Measurements from ENCODE around the gene BYSL. TPM values are rescaled to one million over a fixed set of nuclear protein-coding genes. Genes with fewer than 3 reads are reported as not detected.

BYSL gene
- total RNA-seq, 2 donors from 2014 or later, result 5.3 to 11.6 TPM

DNA sequence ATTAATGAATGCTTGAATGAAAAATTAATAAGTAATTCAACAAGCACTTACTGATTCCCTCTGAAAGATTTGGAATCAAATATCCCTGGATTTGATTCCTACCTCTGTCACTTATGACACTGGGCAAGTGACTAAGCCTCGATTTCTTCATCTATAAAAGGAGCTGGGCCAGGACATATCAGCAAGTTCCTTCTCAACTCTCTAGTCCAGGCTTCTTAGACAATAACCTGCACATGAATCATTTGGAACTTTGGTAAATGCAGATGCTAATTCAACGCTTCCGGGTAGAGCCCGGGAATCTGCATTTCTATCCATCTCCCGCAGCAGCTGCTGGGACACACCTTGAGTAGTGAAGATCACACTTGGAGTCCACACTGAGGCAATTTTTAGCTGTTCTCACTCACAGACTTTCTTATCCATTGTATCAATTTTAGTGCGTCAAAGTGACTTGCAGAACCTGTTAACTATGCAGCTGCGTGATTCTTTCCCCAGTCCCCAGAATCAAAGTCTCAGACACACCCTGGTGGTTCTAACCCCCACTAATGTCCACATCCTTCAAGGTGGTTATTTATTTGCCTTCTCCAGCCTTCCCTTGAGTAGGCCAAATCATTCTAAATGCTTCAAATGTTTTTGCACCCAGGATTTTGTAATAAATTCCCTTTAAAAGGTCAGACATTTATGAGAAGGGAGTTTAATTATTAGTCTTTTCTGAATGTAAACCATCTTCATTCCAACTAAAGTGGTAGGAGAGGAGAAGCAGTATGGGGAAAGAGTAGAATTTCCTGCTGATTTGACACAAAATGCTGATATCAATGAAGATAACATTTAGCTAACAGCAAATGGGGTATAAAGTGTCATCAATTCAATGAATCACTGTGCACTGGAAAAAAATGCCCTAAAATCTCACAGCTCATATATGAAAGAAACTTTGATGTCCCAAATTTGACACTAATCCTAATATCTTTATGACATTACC is 46.3 kb downstream of the BYSL start:
- no peaks in the 10 kb centered on the region for H3K36me3 ChIP-seq
- TF ChIP-seq, protein P1, sequence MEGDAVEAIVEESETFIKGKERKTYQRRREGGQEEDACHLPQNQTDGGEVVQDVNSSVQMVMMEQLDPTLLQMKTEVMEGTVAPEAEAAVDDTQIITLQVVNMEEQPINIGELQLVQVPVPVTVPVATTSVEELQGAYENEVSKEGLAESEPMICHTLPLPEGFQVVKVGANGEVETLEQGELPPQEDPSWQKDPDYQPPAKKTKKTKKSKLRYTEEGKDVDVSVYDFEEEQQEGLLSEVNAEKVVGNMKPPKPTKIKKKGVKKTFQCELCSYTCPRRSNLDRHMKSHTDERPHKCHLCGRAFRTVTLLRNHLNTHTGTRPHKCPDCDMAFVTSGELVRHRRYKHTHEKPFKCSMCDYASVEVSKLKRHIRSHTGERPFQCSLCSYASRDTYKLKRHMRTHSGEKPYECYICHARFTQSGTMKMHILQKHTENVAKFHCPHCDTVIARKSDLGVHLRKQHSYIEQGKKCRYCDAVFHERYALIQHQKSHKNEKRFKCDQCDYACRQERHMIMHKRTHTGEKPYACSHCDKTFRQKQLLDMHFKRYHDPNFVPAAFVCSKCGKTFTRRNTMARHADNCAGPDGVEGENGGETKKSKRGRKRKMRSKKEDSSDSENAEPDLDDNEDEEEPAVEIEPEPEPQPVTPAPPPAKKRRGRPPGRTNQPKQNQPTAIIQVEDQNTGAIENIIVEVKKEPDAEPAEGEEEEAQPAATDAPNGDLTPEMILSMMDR (IDR thresholded peaks at IDR 0.05), result no peak
- H3K9me3 ChIP-seq, result no peaks in the 10 kb centered on the region
- no peak for ATAC-seq (ENCODE audit: insufficient number of reproducible peaks, low FRiP score, low read depth)
- DNase-seq (ENCODE audit: low spot score), result no peak
- no peak overlapping the region for H3K27ac ChIP-seq
- H3K4me3 ChIP-seq, result no peak overlapping the region
- no peaks in the 10 kb centered on the region for H3K27me3 ChIP-seq (replicated peaks; ENCODE audit: insufficient read depth)
- H3K4me1 ChIP-seq (ENCODE audit: control insufficient read depth in 1 of 2, low read depth in 2 of 2), result no peaks in the 10 kb centered on the region

DNA sequence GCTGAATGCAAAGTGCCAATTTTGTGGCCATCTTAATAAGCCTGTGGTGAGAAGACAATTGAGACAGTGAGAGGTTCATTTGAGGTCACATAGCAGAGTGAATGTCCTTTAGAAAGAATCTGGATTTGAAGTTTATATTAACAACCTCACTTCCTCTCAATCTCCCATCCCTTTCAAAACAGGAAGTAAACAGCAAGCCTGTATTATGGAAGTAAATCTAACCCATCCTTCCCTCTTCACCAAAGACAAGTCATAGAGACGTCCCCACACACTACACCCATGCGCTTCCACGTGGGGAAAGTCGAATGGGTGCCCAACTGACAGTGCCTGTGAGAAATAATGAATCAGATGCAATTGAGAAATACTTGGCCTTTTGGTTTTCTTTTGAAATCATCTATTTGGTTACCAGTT is 49.1 kb downstream of the BYSL start:
- H3K9me3 ChIP-seq, result no peaks in the 10 kb centered on the region
- DNase-seq (ENCODE audit: low spot score) (no peak), ATAC-seq (ENCODE audit: insufficient number of reproducible peaks, low FRiP score, low read depth) (no peak)
- no peak overlapping the region for H3K27ac ChIP-seq
- no peaks in the 10 kb centered on the region for H3K4me1 ChIP-seq (ENCODE audit: control insufficient read depth in 1 of 2, low read depth in 2 of 2)
- H3K27me3 ChIP-seq (replicated peaks; ENCODE audit: insufficient read depth), result no peaks in the 10 kb centered on the region
- no peak overlapping the region for H3K4me3 ChIP-seq
- H3K36me3 ChIP-seq, result no peaks in the 10 kb centered on the region
- TF ChIP-seq, protein P1 (IDR thresholded peaks at IDR 0.05), result no peak

DNA sequence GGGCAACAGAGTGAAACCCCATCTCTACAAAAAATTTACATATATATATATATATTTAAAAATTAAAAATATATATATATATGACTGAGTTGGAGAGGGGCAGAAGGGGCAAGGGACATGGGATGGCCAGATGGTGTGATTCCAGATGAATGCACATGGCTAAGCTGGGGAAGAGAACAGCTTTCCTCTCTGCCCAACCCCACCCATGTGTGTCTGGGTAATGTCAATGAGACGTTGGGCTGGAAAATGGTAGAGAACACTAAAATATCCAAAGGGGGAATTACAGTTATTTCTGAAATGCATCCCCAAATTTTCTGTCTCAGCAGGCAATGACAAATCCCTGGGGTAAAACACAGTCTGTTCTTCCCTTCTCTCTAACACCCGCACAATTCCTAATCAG is 51.5 kb downstream of the BYSL start:
- Histone ChIP-seq H3K27ac (no peak overlapping the region), H3K27me3 (replicated peaks; ENCODE audit: insufficient read depth) (no peaks in the 10 kb centered on the region), H3K36me3 (no peaks in the 10 kb centered on the region), H3K9me3 (no peaks in the 10 kb centered on the region), H3K4me1 (ENCODE audit: control insufficient read depth in 1 of 2, low read depth in 2 of 2) (no peaks in the 10 kb centered on the region), H3K4me3 (no peak overlapping the region)
- TF ChIP-seq, protein P1 (IDR thresholded peaks at IDR 0.05), result no peak
- ATAC-seq (ENCODE audit: insufficient number of reproducible peaks, low FRiP score, low read depth) (no peak), DNase-seq (ENCODE audit: low spot score) (no peak)

DNA sequence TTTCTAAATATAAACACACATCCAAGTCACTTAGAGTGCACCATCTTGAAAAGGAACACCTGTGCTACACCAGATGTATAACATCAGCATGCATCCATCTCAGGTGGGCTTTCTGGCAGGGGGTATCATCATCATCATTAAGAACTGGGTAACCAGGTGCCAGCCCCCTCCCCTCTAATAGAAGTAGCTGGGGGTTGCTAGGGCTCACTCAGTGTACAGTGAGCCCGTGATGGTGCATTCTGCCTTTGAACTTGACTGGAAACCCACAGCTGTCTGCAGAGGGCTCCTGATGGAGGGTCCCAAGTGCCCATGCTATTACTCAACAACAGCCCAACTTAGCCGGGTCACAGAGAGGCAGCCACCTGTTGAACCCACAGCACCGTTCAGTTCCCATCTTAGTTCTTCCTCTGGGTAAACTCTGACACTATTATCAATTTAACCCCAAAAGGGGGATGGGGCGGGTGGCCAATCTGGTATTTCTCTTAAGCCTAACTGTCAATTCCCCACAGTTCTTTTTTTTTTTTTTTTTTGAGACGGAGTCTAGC is 53.1 kb downstream of the BYSL start:
- H3K36me3 ChIP-seq, result no peaks in the 10 kb centered on the region
- H3K9me3 ChIP-seq, result no peaks in the 10 kb centered on the region
- no peaks in the 10 kb centered on the region for H3K27me3 ChIP-seq (replicated peaks; ENCODE audit: insufficient read depth)
- DNase-seq (ENCODE audit: low spot score), result no peak
- TF ChIP-seq, protein P1 (IDR thresholded peaks at IDR 0.05), result no peak
- no peak overlapping the region for H3K4me3 ChIP-seq
- no peak overlapping the region for H3K27ac ChIP-seq
- ATAC-seq (ENCODE audit: insufficient number of reproducible peaks, low FRiP score, low read depth), result no peak
- no peaks in the 10 kb centered on the region for H3K4me1 ChIP-seq (ENCODE audit: control insufficient read depth in 1 of 2, low read depth in 2 of 2)

DNA sequence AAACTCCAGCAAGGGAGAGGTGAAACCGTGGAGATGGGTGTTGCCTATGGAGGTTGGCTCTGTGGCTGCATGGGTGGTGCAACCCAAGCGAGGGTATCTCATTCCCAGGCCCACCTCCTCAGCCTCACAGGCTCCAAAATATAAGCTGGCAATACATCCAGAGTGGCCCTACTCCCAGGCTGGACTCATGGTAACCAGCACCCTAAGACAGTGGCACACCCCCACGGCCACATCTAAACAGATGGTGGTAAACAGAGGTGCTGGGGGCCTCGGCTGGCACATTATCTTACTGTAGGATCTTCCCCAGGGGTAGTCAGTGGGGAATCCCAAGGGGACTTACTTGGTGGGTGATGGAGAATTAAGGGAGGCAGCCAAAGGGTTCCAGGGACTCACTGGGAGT is 54.0 kb downstream of the BYSL start:
- Histone ChIP-seq H3K4me3 (no peak overlapping the region), H3K4me1 (ENCODE audit: control insufficient read depth in 1 of 2, low read depth in 2 of 2) (no peaks in the 10 kb centered on the region), H3K9me3 (no peaks in the 10 kb centered on the region), H3K27me3 (replicated peaks; ENCODE audit: insufficient read depth) (no peaks in the 10 kb centered on the region), H3K27ac (no peak overlapping the region), H3K36me3 (no peaks in the 10 kb centered on the region)
- ATAC-seq (ENCODE audit: insufficient number of reproducible peaks, low FRiP score, low read depth) (no peak), DNase-seq (ENCODE audit: low spot score) (no peak)
- TF ChIP-seq, protein P1 (IDR thresholded peaks at IDR 0.05), result no peak

Measured in thoracic aorta (tissue), 2 donors.